HG02840 (cell line): ENCODE data around the gene GRIK1.

Source experiments
- ATAC-seq: cut with Tn5 transposase; IDR thresholded peaks from one replicate; pipeline ENCODE4 v1.9.1; 2021; ENCODE audit warnings: mild to moderate bottlenecking, moderate library complexity, moderate number of reproducible peaks; ENCODE audit not compliant: unreplicated experiment, low FRiP score

Gene GRIK1

GRCh38 chr21:29920938-29921337 is 18.9 kb downstream of the GRIK1 start:
- no peak for ATAC-seq

- ATAC-seq, result no peak
Measured at GRCh38 chr21:29914326-29914725, 25.5 kb downstream of the GRIK1 start.

GRCh38 chr21:29909571-29909970 is 30.2 kb downstream of the GRIK1 start:
- ATAC-seq, result no peak

- ATAC-seq, result no peak
Measured at GRCh38 chr21:29904359-29905282, 35.2 kb downstream of the GRIK1 start.

GRCh38 chr21:29896884-29897283 is 42.9 kb downstream of the GRIK1 start:
- ATAC-seq, result no peak

- ATAC-seq, result no peak
Measured at GRCh38 chr21:29893687-29894086, 46.1 kb downstream of the GRIK1 start.

- no peak for ATAC-seq
Measured at GRCh38 chr21:29892379-29892778, 47.4 kb downstream of the GRIK1 start.

GRCh38 chr21:29888437-29888836 is 51.4 kb downstream of the GRIK1 start:
- ATAC-seq, result no peak

- ATAC-seq, result no peak
Measured at GRCh38 chr21:29887313-29888009, 52.3 kb downstream of the GRIK1 start.

- no peak for ATAC-seq
Measured at GRCh38 chr21:29885491-29885890, 54.3 kb downstream of the GRIK1 start.

GRCh38 chr21:29875873-29876272 is 63.9 kb downstream of the GRIK1 start:
- no peak for ATAC-seq

- ATAC-seq, result no peak
Measured at GRCh38 chr21:29875036-29875716, 64.6 kb downstream of the GRIK1 start.

- ATAC-seq, result no peak
Measured at GRCh38 chr21:29873908-29874307, 65.9 kb downstream of the GRIK1 start.

- ATAC-seq, result no peak
Measured at GRCh38 chr21:29870814-29871213, 69.0 kb downstream of the GRIK1 start.

GRCh38 chr21:29867796-29868195 is 72.0 kb downstream of the GRIK1 start:
- ATAC-seq, result no peak

- ATAC-seq, result no peak
Measured at GRCh38 chr21:29860346-29860745, 79.5 kb downstream of the GRIK1 start.

- no peak for ATAC-seq
Measured at GRCh38 chr21:29857150-29857549, 82.6 kb downstream of the GRIK1 start.

- no peak for ATAC-seq
Measured at GRCh38 chr21:29854795-29855194, 85.0 kb downstream of the GRIK1 start.

- ATAC-seq, result no peak
Measured at GRCh38 chr21:29851611-29852010, 88.2 kb downstream of the GRIK1 start.

- ATAC-seq, result peak; percentile 94
Measured at GRCh38 chr21:29849735-29850176, 90.0 kb downstream of the GRIK1 start.

- ATAC-seq, result no peak
Measured at GRCh38 chr21:29843804-29844203, 96.0 kb downstream of the GRIK1 start.
